HCT116 (cell line): Measurements from ENCODE around the gene COL28A1. TPM values are rescaled to one million over a fixed set of nuclear protein-coding genes. Genes with fewer than 3 reads are reported as not detected.

Experiments used
- ATAC-seq: fragments of 200-7000 bp; cut with Tn5 transposase; 2 replicates; pipeline ENCODE4 v1.9.1; 2020; ENCODE audit warnings: mild to moderate bottlenecking, moderate library complexity
- BruUV-seq: library from RNA; stranded (reverse); fragments of 400-500 nt; replicated peaks from 2 replicates; lab custom pipeline; 2021; lab: Mats Ljungman, UMichigan
- CTCF ChIA-PET: fragments of 300-600 bp; sonication (Branson Sonifier 250); formaldehyde crosslinking; loops from one replicate; lab custom pipeline; 2021; ENCODE audit warnings: antibody characterized with exemption; lab: Charles Lee
- POLR2A ChIA-PET: fragments of 300-600, 350-600 bp; sonication (Branson Sonifier 250); formaldehyde crosslinking; loops from one replicate; lab custom pipeline; 2021; ENCODE audit warnings: antibody characterized with exemption; lab: Charles Lee
- RAD21 ChIA-PET, 2 experiments: fragments of 300-600 bp; sonication (Branson Sonifier 250); formaldehyde crosslinking; loops; one replicate each; lab custom pipeline; 2023; ENCODE audit warnings: low total read pairs in 2 of 2; ENCODE audit not compliant: uncharacterized antibody in 2 of 2, unreplicated experiment in 2 of 2, low non-redundant PET in 1 of 2; lab: Charles Lee
- DNase-seq: peaks from one replicate; pipeline ENCODE4 v3.0.0-alpha.2; 2010; ENCODE audit warnings: low read depth, low spot score
- H2AFZ ChIP-seq: fragments of 200-600 bp; shearing (Covaris generic), sonication (generic); 2 replicates; pipeline ENCODE4 v1.6.1; 2017; ENCODE audit warnings: low read depth, mixed run types, mixed read lengths, antibody characterized with exemption, low read length; ENCODE audit not compliant: poor library complexity, severe bottlenecking
- H3K27ac ChIP-seq: 2 replicates; pipeline ENCODE4 v1.5.1; 2012; ENCODE audit warnings: low read depth, low read length
- H3K27me3 ChIP-seq: fragments of 200-600 bp; sonication (generic); 2 replicates; pipeline ENCODE4 v1.6.1; 2016; ENCODE audit warnings: mixed run types, low read length, mixed read lengths; ENCODE audit not compliant: insufficient read depth
- H3K36me3 ChIP-seq, 2 experiments: fragments of 200-500 bp in 1 of 2; fragments of 200-600 bp in 1 of 2; sonication (Bioruptor generic) in 1 of 2; sonication (generic) in 1 of 2; 2 replicates each; pipeline versions ENCODE4 v1.5.1 to v1.6.1; 2014 to 2016; ENCODE audit warnings: low read length in 2 of 2, inconsistent platforms in 1 of 2, mixed read lengths in 1 of 2, mixed run types in 1 of 2; ENCODE audit not compliant: insufficient read depth in 2 of 2, control insufficient read depth in 1 of 2
- H3K4me1 ChIP-seq, 2 experiments: fragments of 200-600 bp in 1 of 2; sonication (generic) in 1 of 2; 2 replicates each; pipeline versions ENCODE4 v1.5.1 to v1.6.1; 2012 to 2017; ENCODE audit warnings: low read length in 2 of 2, inconsistent platforms in 1 of 2, mild to moderate bottlenecking in 1 of 2, mixed read lengths in 1 of 2, mixed run types in 1 of 2, moderate library complexity in 1 of 2; ENCODE audit not compliant: insufficient read depth in 2 of 2, control insufficient read depth in 1 of 2
- H3K4me2 ChIP-seq: fragments of 200-600 bp; sonication (generic); 2 replicates; pipeline ENCODE4 v1.6.1; 2017; ENCODE audit warnings: mixed run types, low read length, mixed read lengths
- H3K4me3 ChIP-seq, 2 experiments: fragments of 200-600 bp in 1 of 2; sonication (generic) in 1 of 2; replicated peaks in 1 of 2; 2 replicates each; pipeline ENCODE4 v1.5.1; 2011 to 2016; ENCODE audit warnings: low read length in 2 of 2, control low read depth in 1 of 2, low read depth in 1 of 2, mild to moderate bottlenecking in 1 of 2, mixed read lengths in 1 of 2, mixed run types in 1 of 2
- H3K79me2 ChIP-seq: fragments of 200-600 bp; sonication (generic); 2 replicates; pipeline ENCODE4 v1.6.1; 2017; ENCODE audit warnings: mild to moderate bottlenecking, mixed run types, low read length, moderate library complexity, mixed read lengths; ENCODE audit not compliant: insufficient read depth
- H3K9ac ChIP-seq: fragments of 200-600 bp; sonication (generic); 2 replicates; pipeline ENCODE4 v1.6.1; 2016; ENCODE audit warnings: low read length, mixed read lengths
- H3K9me2 ChIP-seq: fragments of 200-600 bp; sonication (generic), shearing (Covaris generic); 2 replicates; pipeline ENCODE4 v1.6.1; 2017; ENCODE audit warnings: mixed run types, mild to moderate bottlenecking, moderate library complexity; ENCODE audit not compliant: insufficient read depth
- H3K9me3 ChIP-seq, 2 experiments: fragments of 200-500 bp in 1 of 2; fragments of 200-600 bp in 1 of 2; sonication (Bioruptor generic) in 1 of 2; sonication (generic) in 1 of 2; 2 replicates each; pipeline ENCODE4 v1.6.1; 2014 to 2017; ENCODE audit warnings: low read length in 2 of 2, mixed read lengths in 2 of 2, inconsistent platforms in 1 of 2, low read depth in 1 of 2, mild to moderate bottlenecking in 1 of 2, mixed run types in 1 of 2, moderate library complexity in 1 of 2; ENCODE audit not compliant: control insufficient read depth in 1 of 2, insufficient read depth in 1 of 2
- H4K20me1 ChIP-seq: fragments of 200-600 bp; sonication (generic), shearing (Covaris generic); 2 replicates; pipeline ENCODE4 v1.6.1; 2017; ENCODE audit warnings: mixed run types, mild to moderate bottlenecking, moderate library complexity; ENCODE audit not compliant: insufficient read depth
- EGR1 ChIP-seq: IDR thresholded peaks from 2 replicates; pipeline ENCODE4 v1.6.1; 2012; ENCODE audit warnings: low read depth
- EZH2 ChIP-seq: fragments of 200-600 bp; sonication (generic); IDR thresholded peaks from 2 replicates; pipeline ENCODE4 v1.6.1; 2017; ENCODE audit warnings: antibody characterized with exemption, mixed run types
- EZH2phosphoT487 ChIP-seq: fragments of 200-600 bp; IDR thresholded peaks from 2 replicates; pipeline ENCODE4 v1.6.1; 2018; ENCODE audit warnings: antibody characterized with exemption, borderline replicate concordance
- JUND ChIP-seq: IDR thresholded peaks from 2 replicates; pipeline ENCODE4 v1.6.1; 2012
- POLR2A ChIP-seq: IDR thresholded peaks from 2 replicates; pipeline ENCODE4 v1.7.0; 2011; ENCODE audit warnings: borderline replicate concordance; ENCODE audit not compliant: insufficient read depth, insufficient read length; ENCODE audit errors: extremely low read depth
- YY1 ChIP-seq: IDR thresholded peaks from 2 replicates; pipeline ENCODE4 v1.6.1; 2011; ENCODE audit warnings: low read length, low read depth, moderate library complexity, mild to moderate bottlenecking; ENCODE audit not compliant: insufficient replicate concordance; ENCODE audit errors: extremely low read depth
- ZFX ChIP-seq: fragments of 450-650 bp; IDR thresholded peaks from 2 replicates; pipeline ENCODE4 v1.6.1; 2017
- ZNF274 ChIP-seq: fragments of 200-500 bp; sonication (Bioruptor generic); IDR thresholded peaks from 2 replicates; pipeline ENCODE4 v1.6.1; 2014; ENCODE audit warnings: mild to moderate bottlenecking, low read depth, low read length, inconsistent platforms
- intact Hi-C: fragments of 100-400 bp; cut with micrococcal nuclease; formaldehyde crosslinking; loops from 2 replicates; pipeline ENCODE4 v1.10.0; 2022
- total RNA-seq: library from RNA; stranded (reverse); gene quantifications from one replicate; pipeline ENCODE4 v1.2.1, GENCODE V29; 2021; ENCODE audit not compliant: unreplicated experiment

Gene COL28A1
- total RNA-seq, 1 experiment from 2014 or later: 0.12 TPM

DNA sequence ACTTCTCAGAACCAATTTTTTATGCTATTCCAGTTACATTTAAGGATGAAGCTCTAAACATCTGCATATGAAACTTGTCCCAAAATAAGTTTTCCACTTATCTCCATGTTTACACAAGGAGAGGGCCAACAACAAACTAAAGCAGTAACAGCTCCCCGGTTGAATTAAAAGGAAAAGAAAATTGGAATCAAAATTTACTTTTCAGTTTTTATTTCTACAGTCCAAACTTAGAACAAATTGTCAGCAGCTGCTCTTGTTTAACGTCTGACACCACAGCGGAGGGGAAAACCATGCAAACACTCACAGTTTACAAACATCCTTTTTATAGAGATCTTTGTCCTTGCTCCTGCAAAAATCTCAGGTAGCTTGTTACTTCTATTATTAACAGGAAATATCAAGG lies 101.3 kb downstream of the COL28A1 start:
- Histone ChIP-seq H3K4me2 (no peak overlapping the region), H3K79me2 (no peaks in the 10 kb centered on the region), H3K27ac (no peak overlapping the region), H3K9ac (no peak overlapping the region), H3K4me1 (peaks cover 6 to 9% of the 10 kb centered on the region in 2 experiments)
- RAD21 ChIA-PET: no interaction called here
- TF ChIP-seq EZH2phosphoT487: no peak
- TF ChIP-seq EZH2: no peak
- TF ChIP-seq EGR1: no peak
- no peak for TF ChIP-seq POLR2A
- no peak for TF ChIP-seq ZFX
- TF ChIP-seq ZNF274: no peak
- no peak for TF ChIP-seq JUND
- TF ChIP-seq YY1: no peak
- TF ChIP-seq, all 23 proteins: peak for 0
- Histone ChIP-seq H3K9me3 (no peaks in the 10 kb centered on the region), H3K9me2 (no peaks in the 10 kb centered on the region), H4K20me1 (no peaks in the 10 kb centered on the region), H3K27me3 (no peaks in the 10 kb centered on the region), H2AFZ (no peak overlapping the region), H3K36me3 (no peaks in the 10 kb centered on the region), H3K4me3 (no peak overlapping the region)
- ChIA-PET POLR2A (no interaction called here), CTCF (interaction anchor here (1.4 kb wide), 1 partner anchor 10 kb away, joined by 5 read pairs; no protein-coding TSS in a partner anchor)
- no peak for DNase-seq
- intact Hi-C loops: no loop called here
- no peak for ATAC-seq
- no TSS peak for BruUV-seq

DNA sequence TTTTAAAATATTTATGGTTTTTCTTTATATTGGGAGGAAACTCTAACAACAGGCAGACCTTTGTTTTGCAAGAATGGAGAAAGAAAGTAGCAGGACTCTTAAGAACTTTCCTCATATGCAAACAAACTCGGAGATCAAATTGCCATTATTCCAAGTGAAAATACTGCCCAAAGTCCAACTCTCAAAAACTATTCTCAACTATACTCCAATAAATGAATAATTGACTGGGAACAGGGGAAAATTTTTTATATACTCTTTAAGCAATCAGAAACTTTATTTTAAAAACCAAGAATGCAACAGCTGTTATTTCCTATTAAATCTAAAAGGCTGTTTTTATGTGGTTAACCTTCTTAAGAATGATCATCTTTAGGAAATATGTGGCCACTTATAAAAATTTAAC lies 101.9 kb downstream of the COL28A1 start:
- DNase-seq: no peak
- intact Hi-C loops: no loop called here
- Histone ChIP-seq H3K79me2 (no peaks in the 10 kb centered on the region), H4K20me1 (no peaks in the 10 kb centered on the region), H3K4me1 (peaks cover 3% of the 10 kb centered on the region in 2 experiments; a peak in 3 of 4 replicates), H3K27ac (no peak overlapping the region), H3K4me2 (no peak overlapping the region), H3K36me3 (no peaks in the 10 kb centered on the region), H3K4me3 (no peak overlapping the region), H2AFZ (no peak overlapping the region), H3K9ac (no peak overlapping the region)
- ChIA-PET POLR2A (no interaction called here), CTCF (no interaction called here)
- no TSS peak for BruUV-seq
- TF ChIP-seq ZFX: no peak
- TF ChIP-seq, all 23 proteins: peak for 0
- RAD21 ChIA-PET: no interaction called here
- Histone ChIP-seq H3K9me3 (no peaks in the 10 kb centered on the region), H3K9me2 (no peaks in the 10 kb centered on the region), H3K27me3 (no peaks in the 10 kb centered on the region)
- no peak for ATAC-seq
